GM06990 (cell line): ENCODE data around the gene ATAD2B.
"Not testable (repeated sequence)": the region's sequence is repeated elsewhere in the genome, so short reads cannot be mapped to it uniquely, and the experiment has no call there.

Source experiments
- DNase-seq: peaks from one replicate; pipeline ENCODE4 v3.0.0-alpha.2; 2011; ENCODE audit not compliant: insufficient read length; ENCODE audit errors: extremely low read depth
- H3K27me3 ChIP-seq: replicated peaks from 2 replicates; pipeline ENCODE4 v1.6.0; 2011; ENCODE audit warnings: low read length; ENCODE audit not compliant: control insufficient read depth, insufficient read depth
- H3K36me3 ChIP-seq: 2 replicates; pipeline ENCODE4 v1.5.1; 2011; ENCODE audit warnings: low read length; ENCODE audit not compliant: control insufficient read depth, insufficient read depth
- H3K4me3 ChIP-seq: replicated peaks from 2 replicates; pipeline ENCODE4 v1.5.1; 2011; ENCODE audit warnings: low read depth, mild to moderate bottlenecking, control low read depth, low read length
- TF ChIP-seq, protein P1 (sequence below): IDR thresholded peaks from 2 replicates; pipeline ENCODE4 v1.5.1; 2011; ENCODE audit warnings: low read length, control low read depth, mild to moderate bottlenecking, inconsistent platforms; ENCODE audit not compliant: insufficient read depth, poor library complexity, severe bottlenecking

ATAD2B gene

DNA sequence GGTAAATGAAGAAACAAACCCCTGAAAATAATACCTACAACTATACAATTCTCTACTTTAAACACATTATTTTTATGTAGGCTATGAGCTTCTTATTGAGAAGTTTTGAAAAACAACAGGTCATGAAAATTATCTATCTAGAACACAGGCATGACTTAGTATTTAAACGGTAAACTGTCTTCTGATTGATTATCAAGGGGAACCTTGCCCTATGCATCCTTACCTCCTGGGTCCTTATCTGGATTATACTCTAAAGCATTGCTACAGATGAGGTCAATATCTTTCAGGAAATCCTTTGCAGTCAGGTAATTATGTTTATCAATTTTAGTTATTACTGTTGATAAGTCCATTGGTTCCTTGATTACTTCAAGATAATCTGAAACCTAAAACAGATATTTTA lies 144.3 kb downstream of the ATAD2B start:
- Histone ChIP-seq H3K36me3 (no peaks in the 10 kb centered on the region; the same call in 1 of the 2 replicates), H3K27me3 (no peaks in the 10 kb centered on the region), H3K4me3 (no peak overlapping the region)
- TF ChIP-seq, protein P1, sequence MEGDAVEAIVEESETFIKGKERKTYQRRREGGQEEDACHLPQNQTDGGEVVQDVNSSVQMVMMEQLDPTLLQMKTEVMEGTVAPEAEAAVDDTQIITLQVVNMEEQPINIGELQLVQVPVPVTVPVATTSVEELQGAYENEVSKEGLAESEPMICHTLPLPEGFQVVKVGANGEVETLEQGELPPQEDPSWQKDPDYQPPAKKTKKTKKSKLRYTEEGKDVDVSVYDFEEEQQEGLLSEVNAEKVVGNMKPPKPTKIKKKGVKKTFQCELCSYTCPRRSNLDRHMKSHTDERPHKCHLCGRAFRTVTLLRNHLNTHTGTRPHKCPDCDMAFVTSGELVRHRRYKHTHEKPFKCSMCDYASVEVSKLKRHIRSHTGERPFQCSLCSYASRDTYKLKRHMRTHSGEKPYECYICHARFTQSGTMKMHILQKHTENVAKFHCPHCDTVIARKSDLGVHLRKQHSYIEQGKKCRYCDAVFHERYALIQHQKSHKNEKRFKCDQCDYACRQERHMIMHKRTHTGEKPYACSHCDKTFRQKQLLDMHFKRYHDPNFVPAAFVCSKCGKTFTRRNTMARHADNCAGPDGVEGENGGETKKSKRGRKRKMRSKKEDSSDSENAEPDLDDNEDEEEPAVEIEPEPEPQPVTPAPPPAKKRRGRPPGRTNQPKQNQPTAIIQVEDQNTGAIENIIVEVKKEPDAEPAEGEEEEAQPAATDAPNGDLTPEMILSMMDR, result no peak
- no peak for DNase-seq

- DNase-seq, result no peak
- Histone ChIP-seq H3K27me3 (no peaks in the 10 kb centered on the region), H3K36me3 (no peaks in the 10 kb centered on the region; the same call in 1 of the 2 replicates), H3K4me3 (no peak overlapping the region)
- TF ChIP-seq, protein P1, result no peak
These were observed 144.8 kb downstream of the ATAD2B start for GRCh38 chr2:23782126-23782525.

DNA sequence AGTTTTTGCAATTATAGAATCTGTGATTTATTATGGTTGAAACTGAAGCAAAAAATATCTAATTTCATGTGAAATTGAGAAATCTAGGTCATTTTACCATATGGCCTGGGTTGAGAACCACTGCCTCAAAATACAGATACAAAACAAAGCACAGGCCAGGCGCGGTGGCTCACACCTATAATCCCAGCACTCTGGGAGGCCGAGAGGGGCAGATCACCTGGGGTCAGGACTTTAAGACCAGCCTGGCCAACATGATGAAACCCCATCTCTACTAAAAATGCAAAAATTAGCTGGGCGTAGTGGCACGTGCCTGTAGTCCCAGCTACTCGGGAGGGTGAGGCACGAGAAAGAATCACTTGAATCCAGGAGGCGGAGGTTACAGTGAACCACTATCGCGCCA lies 146.5 kb downstream of the ATAD2B start:
- H3K36me3 ChIP-seq, H3K27me3 ChIP-seq, DNase-seq, H3K4me3 ChIP-seq: not testable (repeated sequence)

DNA sequence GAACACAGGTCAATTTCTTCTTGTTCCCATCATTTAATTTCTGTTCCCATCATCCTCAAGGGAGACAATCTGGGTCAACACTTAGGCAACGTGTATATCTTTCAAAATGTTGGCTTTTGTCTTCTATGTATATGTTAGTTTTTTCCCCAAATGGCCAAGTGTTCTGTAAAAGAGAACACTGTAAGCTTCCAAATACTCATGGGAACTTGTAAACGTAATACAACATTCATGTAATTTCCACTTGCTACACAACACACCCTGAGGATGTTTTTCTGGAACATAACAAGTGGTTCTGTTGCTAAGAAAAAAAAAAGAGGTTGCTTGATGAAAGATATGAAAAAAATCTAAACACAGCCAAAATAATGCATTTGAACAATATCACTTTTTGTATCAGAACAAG lies 149.1 kb downstream of the ATAD2B start:
- TF ChIP-seq, protein P1, result no peak
- Histone ChIP-seq H3K36me3 (no peaks in the 10 kb centered on the region; the same call in 1 of the 2 replicates), H3K4me3 (no peak overlapping the region), H3K27me3 (no peaks in the 10 kb centered on the region)
- no peak for DNase-seq

DNA sequence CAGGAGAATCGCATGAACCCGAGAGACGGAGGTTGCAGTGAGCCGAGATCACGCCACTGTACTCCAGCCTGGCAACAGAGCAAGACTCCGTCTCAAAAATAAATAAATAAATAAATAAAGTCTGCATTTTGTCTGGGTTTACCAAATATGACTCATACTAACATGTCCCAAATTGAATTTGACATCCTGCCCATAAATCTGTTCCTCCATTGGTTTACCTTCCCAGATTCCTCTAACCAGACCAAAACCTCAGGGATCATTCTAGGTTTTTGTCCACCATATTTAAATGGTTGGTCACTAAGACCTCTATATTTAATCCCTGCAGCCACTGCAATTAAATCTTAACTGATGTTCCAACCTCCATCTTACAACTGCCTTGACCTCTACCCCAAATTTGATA lies 150.9 kb downstream of the ATAD2B start:
- no peaks in the 10 kb centered on the region for H3K27me3 ChIP-seq
- TF ChIP-seq, protein P1, result no peak
- no peak overlapping the region for H3K4me3 ChIP-seq
- H3K36me3 ChIP-seq, result peaks cover 1% of the 10 kb centered on the region
- no peak for DNase-seq

DNA sequence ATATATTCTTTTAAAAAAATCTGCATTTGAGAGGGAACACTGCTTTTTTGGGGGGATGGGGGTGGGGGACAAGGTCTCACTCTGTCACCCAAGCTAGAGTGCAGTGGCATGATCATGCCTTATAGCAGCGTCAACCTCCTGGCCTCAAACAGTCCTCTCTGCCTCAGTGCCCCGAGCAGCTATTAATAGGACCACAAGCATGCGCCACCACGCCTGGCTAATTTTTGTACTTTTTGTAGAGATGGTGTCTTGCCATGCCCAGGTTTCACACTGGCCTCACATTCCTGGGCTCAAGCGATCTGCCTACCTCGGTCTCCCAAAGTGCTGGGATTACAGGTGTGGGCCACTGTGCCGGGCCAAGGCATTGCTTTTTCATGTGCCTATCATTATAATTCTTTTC lies 154.2 kb downstream of the ATAD2B start:
- Histone ChIP-seq H3K27me3 (no peaks in the 10 kb centered on the region), H3K36me3 (peaks cover 3% of the 10 kb centered on the region), H3K4me3 (no peak overlapping the region)
- DNase-seq, result peak; percentile 45
- TF ChIP-seq, protein P1, result no peak
